ENCODE data around the gene GRM1.

GRM1 gene

DNA sequence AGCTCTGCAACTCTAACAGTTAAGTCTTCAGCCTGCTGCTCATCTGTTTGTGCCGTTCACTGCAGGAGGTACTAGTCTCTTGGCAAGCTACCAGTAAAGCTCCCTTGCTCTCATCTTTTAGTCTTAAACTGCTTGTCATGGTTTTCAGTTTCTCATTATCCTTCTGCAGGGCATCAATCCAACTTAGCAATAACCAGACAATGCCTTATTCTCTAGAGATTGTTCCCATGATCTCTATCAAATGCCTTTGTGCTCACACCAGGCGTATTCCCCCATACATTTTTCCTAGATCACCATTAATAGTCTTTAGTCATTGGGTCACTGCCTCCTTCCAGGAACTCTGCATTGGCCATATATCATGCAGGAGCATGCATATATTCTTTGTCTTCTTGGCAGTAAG lies 171.3 kb downstream of the GRM1 start:
- CTCF ChIA-PET: interaction anchor here (1.0 kb wide), 1 partner anchor 21 kb away, joined by 4 read pairs; no protein-coding TSS in a partner anchor
- Histone ChIP-seq H3K4me3 (ENCODE audit: low read depth, low read length) (no peak overlapping the region), H3K4me1 (ENCODE audit: control insufficient read depth, insufficient read depth, low read length) (no peaks in the 10 kb centered on the region), H3K27ac (ENCODE audit: extremely low read depth, low read depth, low read length) (no peak overlapping the region), H3K9me3 (ENCODE audit: control insufficient read depth, insufficient read depth, low read depth, low read length) (no peaks in the 10 kb centered on the region), H3K36me3 (ENCODE audit: control insufficient read depth in 2 of 2, insufficient read depth in 1 of 2, low read length in 2 of 2) (no peaks in the 10 kb centered on the region)
- POLR2A ChIA-PET: no interaction called here
- peak; percentile 46 for TF ChIP-seq GLIS1 (tag by site-specific recombination; IDR thresholded peaks at IDR 0.05)
- TF ChIP-seq ZNF558 (tag by site-specific recombination; IDR thresholded peaks at IDR 0.05): no peak

DNA sequence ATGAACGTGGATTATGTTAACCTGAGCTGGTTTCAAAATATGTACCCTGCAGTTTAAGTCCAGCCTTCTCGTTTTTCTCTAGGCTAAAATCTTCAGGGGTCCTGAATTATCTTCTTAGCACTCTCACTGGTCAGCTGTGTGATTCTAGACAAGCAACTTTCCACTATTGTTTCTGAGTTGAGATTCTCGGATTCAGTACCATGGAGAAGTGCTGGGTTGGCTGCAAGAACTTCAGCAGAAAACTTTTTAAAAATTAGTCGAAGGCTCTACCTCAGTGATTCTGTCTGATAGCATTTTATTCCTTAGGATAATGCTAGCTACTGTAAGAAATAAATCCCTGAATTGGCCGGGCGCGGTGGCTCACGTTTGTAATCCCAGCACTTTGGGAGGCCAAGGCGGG lies 173.7 kb downstream of the GRM1 start:
- no peaks in the 10 kb centered on the region for H3K4me1 ChIP-seq (ENCODE audit: control insufficient read depth, insufficient read depth, low read length)
- H3K27ac ChIP-seq (ENCODE audit: extremely low read depth, low read depth, low read length): no peak overlapping the region
- H3K36me3 ChIP-seq (ENCODE audit: control insufficient read depth in 2 of 2, insufficient read depth in 1 of 2, low read length in 2 of 2): no peaks in the 10 kb centered on the region
- ChIA-PET CTCF (interaction anchor here (0.5 kb wide), 1 partner anchor 72 kb away, joined by 5 read pairs; no protein-coding TSS in a partner anchor), POLR2A (no interaction called here)
- TF ChIP-seq SALL2 (tag by site-specific recombination; IDR thresholded peaks at IDR 0.05; ENCODE audit: borderline replicate concordance): no peak
- no peak for TF ChIP-seq ZNF501 (tag by site-specific recombination; IDR thresholded peaks at IDR 0.05)
- no peak for TF ChIP-seq IKZF3 (tag by site-specific recombination; IDR thresholded peaks at IDR 0.05)
- no peak for TF ChIP-seq ZNF777 (tag by site-specific recombination; IDR thresholded peaks at IDR 0.05; ENCODE audit: borderline replicate concordance)
- TF ChIP-seq ZNF184 (tag by site-specific recombination; IDR thresholded peaks at IDR 0.05): no peak
- TF ChIP-seq, protein P1, sequence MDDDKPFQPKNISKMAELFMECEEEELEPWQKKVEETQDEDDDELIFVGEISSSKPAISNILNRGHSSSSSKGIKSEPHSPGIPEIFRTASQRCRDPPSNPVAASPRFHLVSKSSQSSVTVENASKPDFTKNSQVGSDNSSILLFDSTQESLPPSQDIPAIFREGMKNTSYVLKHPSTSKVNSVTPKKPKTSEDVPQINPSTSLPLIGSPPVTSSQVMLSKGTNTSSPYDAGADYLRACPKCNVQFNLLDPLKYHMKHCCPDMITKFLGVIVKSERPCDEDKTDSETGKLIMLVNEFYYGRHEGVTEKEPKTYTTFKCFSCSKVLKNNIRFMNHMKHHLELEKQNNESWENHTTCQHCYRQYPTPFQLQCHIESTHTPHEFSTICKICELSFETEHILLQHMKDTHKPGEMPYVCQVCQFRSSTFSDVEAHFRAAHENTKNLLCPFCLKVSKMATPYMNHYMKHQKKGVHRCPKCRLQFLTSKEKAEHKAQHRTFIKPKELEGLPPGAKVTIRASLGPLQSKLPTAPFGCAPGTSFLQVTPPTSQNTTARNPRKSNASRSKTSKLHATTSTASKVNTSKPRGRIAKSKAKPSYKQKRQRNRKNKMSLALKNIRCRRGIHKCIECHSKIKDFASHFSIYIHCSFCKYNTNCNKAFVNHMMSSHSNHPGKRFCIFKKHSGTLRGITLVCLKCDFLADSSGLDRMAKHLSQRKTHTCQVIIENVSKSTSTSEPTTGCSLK (tag by site-specific recombination; IDR thresholded peaks at IDR 0.05): no peak
- TF ChIP-seq, protein P2, sequence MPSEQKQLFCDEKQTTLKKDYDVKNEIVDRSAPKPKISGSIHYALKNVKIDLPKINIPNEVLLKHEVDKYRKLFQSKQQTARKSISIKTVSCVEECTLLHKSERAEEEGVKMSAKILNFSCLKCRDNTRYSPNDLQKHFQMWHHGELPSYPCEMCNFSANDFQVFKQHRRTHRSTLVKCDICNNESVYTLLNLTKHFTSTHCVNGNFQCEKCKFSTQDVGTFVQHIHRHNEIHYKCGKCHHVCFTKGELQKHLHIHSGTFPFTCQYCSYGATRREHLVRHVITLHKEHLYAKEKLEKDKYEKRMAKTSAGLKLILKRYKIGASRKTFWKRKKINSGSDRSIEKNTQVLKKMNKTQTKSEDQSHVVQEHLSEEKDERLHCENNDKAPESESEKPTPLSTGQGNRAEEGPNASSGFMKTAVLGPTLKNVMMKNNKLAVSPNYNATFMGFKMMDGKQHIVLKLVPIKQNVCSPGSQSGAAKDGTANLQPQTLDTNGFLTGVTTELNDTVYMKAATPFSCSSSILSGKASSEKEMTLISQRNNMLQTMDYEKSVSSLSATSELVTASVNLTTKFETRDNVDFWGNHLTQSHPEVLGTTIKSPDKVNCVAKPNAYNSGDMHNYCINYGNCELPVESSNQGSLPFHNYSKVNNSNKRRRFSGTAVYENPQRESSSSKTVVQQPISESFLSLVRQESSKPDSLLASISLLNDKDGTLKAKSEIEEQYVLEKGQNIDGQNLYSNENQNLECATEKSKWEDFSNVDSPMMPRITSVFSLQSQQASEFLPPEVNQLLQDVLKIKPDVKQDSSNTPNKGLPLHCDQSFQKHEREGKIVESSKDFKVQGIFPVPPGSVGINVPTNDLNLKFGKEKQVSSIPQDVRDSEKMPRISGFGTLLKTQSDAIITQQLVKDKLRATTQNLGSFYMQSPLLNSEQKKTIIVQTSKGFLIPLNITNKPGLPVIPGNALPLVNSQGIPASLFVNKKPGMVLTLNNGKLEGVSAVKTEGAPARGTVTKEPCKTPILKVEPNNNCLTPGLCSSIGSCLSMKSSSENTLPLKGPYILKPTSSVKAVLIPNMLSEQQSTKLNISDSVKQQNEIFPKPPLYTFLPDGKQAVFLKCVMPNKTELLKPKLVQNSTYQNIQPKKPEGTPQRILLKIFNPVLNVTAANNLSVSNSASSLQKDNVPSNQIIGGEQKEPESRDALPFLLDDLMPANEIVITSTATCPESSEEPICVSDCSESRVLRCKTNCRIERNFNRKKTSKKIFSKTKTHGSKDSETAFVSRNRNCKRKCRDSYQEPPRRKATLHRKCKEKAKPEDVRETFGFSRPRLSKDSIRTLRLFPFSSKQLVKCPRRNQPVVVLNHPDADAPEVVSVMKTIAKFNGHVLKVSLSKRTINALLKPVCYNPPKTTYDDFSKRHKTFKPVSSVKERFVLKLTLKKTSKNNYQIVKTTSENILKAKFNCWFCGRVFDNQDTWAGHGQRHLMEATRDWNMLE (tag by site-specific recombination; conservative IDR thresholded peaks at IDR 0.05; ENCODE audit: low read depth): no peak
- TF ChIP-seq, protein P3, sequence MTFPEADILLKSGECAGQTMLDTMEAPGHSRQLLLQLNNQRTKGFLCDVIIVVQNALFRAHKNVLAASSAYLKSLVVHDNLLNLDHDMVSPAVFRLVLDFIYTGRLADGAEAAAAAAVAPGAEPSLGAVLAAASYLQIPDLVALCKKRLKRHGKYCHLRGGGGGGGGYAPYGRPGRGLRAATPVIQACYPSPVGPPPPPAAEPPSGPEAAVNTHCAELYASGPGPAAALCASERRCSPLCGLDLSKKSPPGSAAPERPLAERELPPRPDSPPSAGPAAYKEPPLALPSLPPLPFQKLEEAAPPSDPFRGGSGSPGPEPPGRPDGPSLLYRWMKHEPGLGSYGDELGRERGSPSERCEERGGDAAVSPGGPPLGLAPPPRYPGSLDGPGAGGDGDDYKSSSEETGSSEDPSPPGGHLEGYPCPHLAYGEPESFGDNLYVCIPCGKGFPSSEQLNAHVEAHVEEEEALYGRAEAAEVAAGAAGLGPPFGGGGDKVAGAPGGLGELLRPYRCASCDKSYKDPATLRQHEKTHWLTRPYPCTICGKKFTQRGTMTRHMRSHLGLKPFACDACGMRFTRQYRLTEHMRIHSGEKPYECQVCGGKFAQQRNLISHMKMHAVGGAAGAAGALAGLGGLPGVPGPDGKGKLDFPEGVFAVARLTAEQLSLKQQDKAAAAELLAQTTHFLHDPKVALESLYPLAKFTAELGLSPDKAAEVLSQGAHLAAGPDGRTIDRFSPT (tag by site-specific recombination; IDR thresholded peaks at IDR 0.05): no peak
- TF ChIP-seq ZNF138 (tag by site-specific recombination; IDR thresholded peaks at IDR 0.05; ENCODE audit: borderline replicate concordance): no peak
- TF ChIP-seq, protein P4, sequence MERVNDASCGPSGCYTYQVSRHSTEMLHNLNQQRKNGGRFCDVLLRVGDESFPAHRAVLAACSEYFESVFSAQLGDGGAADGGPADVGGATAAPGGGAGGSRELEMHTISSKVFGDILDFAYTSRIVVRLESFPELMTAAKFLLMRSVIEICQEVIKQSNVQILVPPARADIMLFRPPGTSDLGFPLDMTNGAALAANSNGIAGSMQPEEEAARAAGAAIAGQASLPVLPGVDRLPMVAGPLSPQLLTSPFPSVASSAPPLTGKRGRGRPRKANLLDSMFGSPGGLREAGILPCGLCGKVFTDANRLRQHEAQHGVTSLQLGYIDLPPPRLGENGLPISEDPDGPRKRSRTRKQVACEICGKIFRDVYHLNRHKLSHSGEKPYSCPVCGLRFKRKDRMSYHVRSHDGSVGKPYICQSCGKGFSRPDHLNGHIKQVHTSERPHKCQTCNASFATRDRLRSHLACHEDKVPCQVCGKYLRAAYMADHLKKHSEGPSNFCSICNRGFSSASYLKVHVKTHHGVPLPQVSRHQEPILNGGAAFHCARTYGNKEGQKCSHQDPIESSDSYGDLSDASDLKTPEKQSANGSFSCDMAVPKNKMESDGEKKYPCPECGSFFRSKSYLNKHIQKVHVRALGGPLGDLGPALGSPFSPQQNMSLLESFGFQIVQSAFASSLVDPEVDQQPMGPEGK (tag by site-specific recombination; IDR thresholded peaks at IDR 0.05): no peak
- TF ChIP-seq ZNF473 (tag by site-specific recombination; IDR thresholded peaks at IDR 0.05): no peak
- no peak for TF ChIP-seq ZNF174 (tag by site-specific recombination; IDR thresholded peaks at IDR 0.05)
- no peak for TF ChIP-seq GFI1B (tag by site-specific recombination; IDR thresholded peaks at IDR 0.05)
- no peak for TF ChIP-seq ZNF155 (tag by site-specific recombination; IDR thresholded peaks at IDR 0.05)
- no peak for TF ChIP-seq ZNF350 (tag by site-specific recombination; IDR thresholded peaks at IDR 0.05)
- no peak for TF ChIP-seq ZNF324 (tag by site-specific recombination; IDR thresholded peaks at IDR 0.05)
- TF ChIP-seq ZNF140 (tag by site-specific recombination; IDR thresholded peaks at IDR 0.05): no peak
- no peak for TF ChIP-seq ZNF555 (tag by site-specific recombination; conservative IDR thresholded peaks at IDR 0.05)
- no peak overlapping the region for H3K4me3 ChIP-seq (ENCODE audit: low read depth, low read length)
- H3K9me3 ChIP-seq (ENCODE audit: control insufficient read depth, insufficient read depth, low read depth, low read length): no peaks in the 10 kb centered on the region

Data from HEK293 (cell line).